Fibroblast of lung (primary cell): ENCODE measurements around the gene TECPR2. TPM values are rescaled to one million over a fixed set of nuclear protein-coding genes. Genes with fewer than 3 reads are reported as not detected.

Source experiments
- DNase-seq, 2 donors: peaks; one replicate each; pipeline versions ENCODE4 v3.0.0 to v3.0.0-alpha.2; 2010; ENCODE audit warnings: low read depth in 2 of 2
- H2AFZ ChIP-seq: 2 replicates; pipeline ENCODE4 v1.5.1; 2012; ENCODE audit warnings: low read length, control low read depth, inconsistent platforms
- H3K27ac ChIP-seq: 2 replicates; pipeline ENCODE4 v1.5.1; 2011; ENCODE audit warnings: low read length, control low read depth; ENCODE audit not compliant: insufficient read depth
- H3K27me3 ChIP-seq: 2 replicates; pipeline ENCODE4 v1.5.1; 2011; ENCODE audit warnings: mild to moderate bottlenecking, low read length; ENCODE audit not compliant: control insufficient read depth, insufficient read depth
- H3K36me3 ChIP-seq: 2 replicates; pipeline ENCODE4 v1.5.1; 2011; ENCODE audit warnings: low read length; ENCODE audit not compliant: control insufficient read depth, insufficient read depth
- H3K4me1 ChIP-seq: 2 replicates; pipeline ENCODE4 v1.5.1; 2011; ENCODE audit warnings: low read length; ENCODE audit not compliant: control insufficient read depth, insufficient read depth; ENCODE audit errors: extremely low read depth
- H3K4me2 ChIP-seq: 2 replicates; pipeline ENCODE4 v1.5.1; 2011; ENCODE audit warnings: low read length, control low read depth; ENCODE audit not compliant: insufficient read depth; ENCODE audit errors: extremely low read depth
- H3K4me3 ChIP-seq, 4 experiments: fragments of 200-600 bp in 1 of 4; sonication (generic) in 1 of 4; replicated peaks in 1 of 4; 2 replicates each; pipeline ENCODE4 v1.5.1; 2011 to 2016; ENCODE audit warnings: low read length in 4 of 4, low read depth in 3 of 4, mild to moderate bottlenecking in 3 of 4, control low read depth in 2 of 4, inconsistent platforms in 1 of 4, mixed read lengths in 1 of 4; ENCODE audit not compliant: insufficient read depth in 1 of 4; ENCODE audit errors: control extremely low read depth in 1 of 4
- H3K79me2 ChIP-seq: 2 replicates; pipeline ENCODE4 v1.5.1; 2012; ENCODE audit warnings: mild to moderate bottlenecking, low read length, inconsistent platforms; ENCODE audit not compliant: control insufficient read depth, insufficient read depth
- H3K9ac ChIP-seq: 2 replicates; pipeline ENCODE4 v1.5.1; 2011; ENCODE audit warnings: mild to moderate bottlenecking, low read length, control low read depth; ENCODE audit not compliant: insufficient read depth
- H3K9me3 ChIP-seq: 2 replicates; pipeline ENCODE4 v1.5.1; 2012; ENCODE audit warnings: low read depth, low read length; ENCODE audit not compliant: control insufficient read depth, insufficient read depth
- H4K20me1 ChIP-seq: 2 replicates; pipeline ENCODE4 v1.5.1; 2011; ENCODE audit warnings: low read length; ENCODE audit not compliant: control insufficient read depth, insufficient read depth; ENCODE audit errors: extremely low read depth
- EZH2 ChIP-seq: IDR thresholded peaks from 2 replicates; pipeline ENCODE4 v1.5.1; 2012; ENCODE audit warnings: low read length, control low read depth, mild to moderate bottlenecking; ENCODE audit errors: missing control alignments
- polyA plus RNA-seq, 2 donors: library from polyadenylated mRNA; depleted of rRNA in 1 of 2; stranded (reverse) in 1 of 2; unstranded in 1 of 2; fragments of >200 nt; gene quantifications; 2 replicates each; pipeline ENCODE4 v1.2.1, GENCODE V29; 2011 to 2012; ENCODE audit warnings: missing spikeins in 1 of 2
- total RNA-seq: library from RNA; depleted of rRNA; stranded (reverse); fragments of >200 nt; gene quantifications from 2 replicates; pipeline ENCODE4 v1.2.1, GENCODE V29; 2014
- TF ChIP-seq, protein P1 (sequence below), 2 donors: IDR thresholded peaks in 1 of 2; conservative IDR thresholded peaks in 1 of 2; 1 replicate in 1 of 2; 2 replicates in 1 of 2; pipeline ENCODE4 v1.5.1; 2011 to 2012; ENCODE audit warnings: low read length in 2 of 2, control low read depth in 1 of 2, inconsistent platforms in 1 of 2, low read depth in 1 of 2, mild to moderate bottlenecking in 1 of 2

Gene TECPR2
- total and polyA plus RNA-seq, 2 donors (not counting 1 experiment from before 2014, with no cell fraction given) = 9.2 to 17.8 TPM

DNA sequence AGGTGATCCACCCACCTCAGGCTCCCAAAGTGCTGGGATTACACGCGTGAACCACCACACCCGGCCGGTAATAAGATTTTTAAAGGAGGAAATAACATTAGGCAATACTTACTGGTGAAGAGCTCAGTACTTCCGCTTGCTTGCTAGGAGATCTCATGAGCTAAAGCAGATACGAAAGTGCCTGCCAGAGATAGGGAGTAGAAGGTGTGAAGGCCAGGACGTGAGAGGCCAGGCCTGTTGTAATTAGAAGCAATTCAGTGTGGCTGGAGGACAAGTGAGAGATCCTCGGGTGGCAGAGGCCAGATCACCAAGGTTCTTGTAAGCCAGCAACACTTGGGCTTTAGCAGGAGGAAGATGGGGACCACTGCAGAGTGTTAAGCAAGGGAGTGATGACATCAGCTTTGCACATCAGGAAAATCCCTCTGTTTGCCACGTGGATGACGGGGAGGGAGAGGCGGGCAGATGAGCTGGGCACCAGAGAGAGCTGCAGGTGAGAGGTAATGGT is 7.6 kb downstream of the TECPR2 start:
- peaks cover 23% of the 10 kb centered on the region for H3K79me2 ChIP-seq
- no peak overlapping the region for H3K9ac ChIP-seq
- no peak overlapping the region for H3K4me2 ChIP-seq
- no peaks in the 10 kb centered on the region for H3K27me3 ChIP-seq
- H3K36me3 ChIP-seq = no peaks in the 10 kb centered on the region
- H3K4me3 ChIP-seq = no peak overlapping the region
- H3K27ac ChIP-seq = no peak overlapping the region
- TF ChIP-seq, protein P1, sequence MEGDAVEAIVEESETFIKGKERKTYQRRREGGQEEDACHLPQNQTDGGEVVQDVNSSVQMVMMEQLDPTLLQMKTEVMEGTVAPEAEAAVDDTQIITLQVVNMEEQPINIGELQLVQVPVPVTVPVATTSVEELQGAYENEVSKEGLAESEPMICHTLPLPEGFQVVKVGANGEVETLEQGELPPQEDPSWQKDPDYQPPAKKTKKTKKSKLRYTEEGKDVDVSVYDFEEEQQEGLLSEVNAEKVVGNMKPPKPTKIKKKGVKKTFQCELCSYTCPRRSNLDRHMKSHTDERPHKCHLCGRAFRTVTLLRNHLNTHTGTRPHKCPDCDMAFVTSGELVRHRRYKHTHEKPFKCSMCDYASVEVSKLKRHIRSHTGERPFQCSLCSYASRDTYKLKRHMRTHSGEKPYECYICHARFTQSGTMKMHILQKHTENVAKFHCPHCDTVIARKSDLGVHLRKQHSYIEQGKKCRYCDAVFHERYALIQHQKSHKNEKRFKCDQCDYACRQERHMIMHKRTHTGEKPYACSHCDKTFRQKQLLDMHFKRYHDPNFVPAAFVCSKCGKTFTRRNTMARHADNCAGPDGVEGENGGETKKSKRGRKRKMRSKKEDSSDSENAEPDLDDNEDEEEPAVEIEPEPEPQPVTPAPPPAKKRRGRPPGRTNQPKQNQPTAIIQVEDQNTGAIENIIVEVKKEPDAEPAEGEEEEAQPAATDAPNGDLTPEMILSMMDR (conservative IDR thresholded peaks at IDR 0.05 in 1 of 2, IDR thresholded peaks at IDR 0.05 in 1 of 2; ENCODE audit: low read depth in 1 of 2, low read length in 2 of 2) = no peak
- no peak for TF ChIP-seq EZH2
- H4K20me1 ChIP-seq = no peaks in the 10 kb centered on the region
- H3K4me1 ChIP-seq = no peaks in the 10 kb centered on the region
- H3K9me3 ChIP-seq = no peaks in the 10 kb centered on the region
- no peak for DNase-seq
- no peak overlapping the region for H2AFZ ChIP-seq

DNA sequence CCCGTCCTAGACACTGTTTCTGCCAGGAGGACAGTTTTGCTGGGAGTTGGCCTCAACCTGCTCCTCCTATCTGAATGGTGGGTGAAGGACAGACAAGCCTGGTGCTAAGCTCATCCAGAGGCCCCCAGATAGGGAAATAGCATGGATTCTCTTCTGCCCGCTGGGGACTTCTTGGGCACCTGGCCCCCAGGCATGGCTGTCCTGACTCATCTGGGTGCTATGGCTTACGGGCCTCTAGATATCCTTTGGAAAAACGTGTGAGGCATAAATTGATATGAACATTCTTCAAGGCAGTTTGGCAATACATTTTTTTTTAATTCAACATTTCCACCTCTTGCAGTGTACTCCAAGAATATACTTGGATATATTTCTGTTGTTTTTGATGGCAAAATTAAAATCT is 8.6 kb downstream of the TECPR2 start:
- no peak for DNase-seq
- Histone ChIP-seq H3K9me3 (no peaks in the 10 kb centered on the region), H3K27ac (no peak overlapping the region), H3K9ac (no peak overlapping the region), H3K4me2 (no peak overlapping the region), H2AFZ (no peak overlapping the region), H4K20me1 (no peaks in the 10 kb centered on the region), H3K4me1 (no peaks in the 10 kb centered on the region), H3K79me2 (peaks cover 18% of the 10 kb centered on the region), H3K27me3 (no peaks in the 10 kb centered on the region), H3K36me3 (no peaks in the 10 kb centered on the region), H3K4me3 (no peak overlapping the region)
- TF ChIP-seq, protein P1 (conservative IDR thresholded peaks at IDR 0.05 in 1 of 2, IDR thresholded peaks at IDR 0.05 in 1 of 2; ENCODE audit: low read depth in 1 of 2, low read length in 2 of 2) = no peak
- TF ChIP-seq EZH2 = no peak

DNA sequence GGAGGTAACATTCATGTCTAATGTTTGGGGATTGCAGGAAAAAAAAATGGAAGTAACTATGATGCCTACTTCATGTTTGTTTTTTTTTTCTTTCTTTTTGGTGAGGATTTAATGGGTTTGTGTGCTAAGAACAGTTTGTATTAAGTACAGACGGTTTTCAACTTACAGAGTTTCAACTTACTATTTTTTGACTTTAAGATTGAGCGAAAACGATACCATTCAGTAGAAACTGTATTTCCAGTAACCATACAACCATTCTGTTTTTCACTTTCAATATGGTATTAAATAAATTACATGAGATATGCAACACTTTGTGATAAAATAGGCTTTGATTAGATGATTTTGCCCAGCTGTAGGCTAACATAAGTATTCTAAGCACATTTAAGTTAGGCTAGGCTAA is 10.4 kb downstream of the TECPR2 start:
- no peaks in the 10 kb centered on the region for H4K20me1 ChIP-seq
- H3K36me3 ChIP-seq = no peaks in the 10 kb centered on the region
- H3K4me1 ChIP-seq = no peaks in the 10 kb centered on the region
- H3K27ac ChIP-seq = no peak overlapping the region
- DNase-seq = no peak
- H3K27me3 ChIP-seq = no peaks in the 10 kb centered on the region
- no peaks in the 10 kb centered on the region for H3K9me3 ChIP-seq
- H3K4me2 ChIP-seq = no peak overlapping the region
- no peak overlapping the region for H3K4me3 ChIP-seq
- H3K79me2 ChIP-seq = peaks cover 13% of the 10 kb centered on the region
- no peak overlapping the region for H3K9ac ChIP-seq
- H2AFZ ChIP-seq = no peak overlapping the region
- TF ChIP-seq EZH2 = no peak
- TF ChIP-seq, protein P1 (conservative IDR thresholded peaks at IDR 0.05 in 1 of 2, IDR thresholded peaks at IDR 0.05 in 1 of 2; ENCODE audit: low read depth in 1 of 2, low read length in 2 of 2) = no peak
